GM12892 (cell line): Measurements from ENCODE around the gene SLC25A24.
"Not testable (repeated sequence)": the region's sequence is repeated elsewhere in the genome, so short reads cannot be mapped to it uniquely, and the experiment has no call there.

Experiments used
- POLR2A ChIP-seq: IDR thresholded peaks from 2 replicates; pipeline ENCODE4 v1.6.1; 2011; ENCODE audit warnings: low read depth, low read length, control low read depth
- TAF1 ChIP-seq: IDR thresholded peaks from 2 replicates; pipeline ENCODE4 v1.6.1; 2011; ENCODE audit warnings: low read depth, mild to moderate bottlenecking, control low read depth, low read length, borderline replicate concordance

- TF ChIP-seq TAF1, POLR2A: not testable (repeated sequence)
These were observed 26.7 kb upstream of the SLC25A24 start for GRCh38 chr1:108226855-108227254.
